ENCODE data around the gene LIPM.

GRCh38 chr10:88840104-88840503 is 37.6 kb downstream of the LIPM start:
- TF ChIP-seq TAF1 (IDR thresholded peaks at IDR 0.05; ENCODE audit: low read depth, low read length) (no peak), POLR2AphosphoS5 (IDR thresholded peaks at IDR 0.05; ENCODE audit: low read depth, low read length) (no peak)

All from GM12891 (cell line).